Hepatocyte (in vitro differentiated cells): ENCODE data around the gene NOXRED1.

Experiments
- CTCF ChIP-seq: fragments of 200-600 bp; sonication (generic); IDR thresholded peaks from 2 replicates; pipeline ENCODE4 v1.5.1; 2016; ENCODE audit warnings: antibody characterized with exemption, mild to moderate bottlenecking; ENCODE audit not compliant: poor library complexity
- EZH2 ChIP-seq: fragments of 200-600 bp; sonication (generic); IDR thresholded peaks from 2 replicates; pipeline ENCODE4 v1.6.1; 2016; ENCODE audit warnings: antibody characterized with exemption, mild to moderate bottlenecking, borderline replicate concordance
- EZH2phosphoT487 ChIP-seq: fragments of 200-600 bp; sonication (generic); IDR thresholded peaks from one replicate; pipeline ENCODE4 v1.6.1; 2018; ENCODE audit warnings: antibody characterized with exemption, mild to moderate bottlenecking, low read depth, moderate library complexity; ENCODE audit not compliant: unreplicated experiment, severe bottlenecking

- TF ChIP-seq CTCF (no peak), EZH2 (no peak), EZH2phosphoT487 (no peak)
Observed at GRCh38 chr14:77469067-77469505, 45.8 kb upstream of the NOXRED1 start.
